GM10248 (cell line): ENCODE results near the gene SLC66A2.
"Not testable (repeated sequence)": the region's sequence is repeated elsewhere in the genome, so short reads cannot be mapped to it uniquely, and the experiment has no call there.

ENCODE experiments used
- CTCF ChIA-PET: fragments of 300-600 bp; sonication (Branson Sonifier 250); formaldehyde crosslinking; extraction: SDS; loops from one replicate; lab custom pipeline; 2021; ENCODE audit warnings: antibody characterized with exemption; lab: Yijun Ruan, JAX
- POLR2A ChIA-PET: fragments of 350-650 bp; sonication (Branson Sonifier 250); formaldehyde crosslinking; extraction: SDS; loops from one replicate; lab custom pipeline; 2020; ENCODE audit warnings: antibody characterized with exemption; lab: Yijun Ruan, JAX
- DNase-seq: peaks from one replicate; pipeline ENCODE4 v3.0.0; 2012; ENCODE audit errors: extremely low spot score
- TF ChIP-seq, protein P1 (sequence below): IDR thresholded peaks from 2 replicates; pipeline ENCODE4 v1.5.1; 2012; ENCODE audit warnings: mild to moderate bottlenecking, low read depth; ENCODE audit errors: extremely low read depth, missing control alignments, control extremely low read depth

Gene SLC66A2

DNA sequence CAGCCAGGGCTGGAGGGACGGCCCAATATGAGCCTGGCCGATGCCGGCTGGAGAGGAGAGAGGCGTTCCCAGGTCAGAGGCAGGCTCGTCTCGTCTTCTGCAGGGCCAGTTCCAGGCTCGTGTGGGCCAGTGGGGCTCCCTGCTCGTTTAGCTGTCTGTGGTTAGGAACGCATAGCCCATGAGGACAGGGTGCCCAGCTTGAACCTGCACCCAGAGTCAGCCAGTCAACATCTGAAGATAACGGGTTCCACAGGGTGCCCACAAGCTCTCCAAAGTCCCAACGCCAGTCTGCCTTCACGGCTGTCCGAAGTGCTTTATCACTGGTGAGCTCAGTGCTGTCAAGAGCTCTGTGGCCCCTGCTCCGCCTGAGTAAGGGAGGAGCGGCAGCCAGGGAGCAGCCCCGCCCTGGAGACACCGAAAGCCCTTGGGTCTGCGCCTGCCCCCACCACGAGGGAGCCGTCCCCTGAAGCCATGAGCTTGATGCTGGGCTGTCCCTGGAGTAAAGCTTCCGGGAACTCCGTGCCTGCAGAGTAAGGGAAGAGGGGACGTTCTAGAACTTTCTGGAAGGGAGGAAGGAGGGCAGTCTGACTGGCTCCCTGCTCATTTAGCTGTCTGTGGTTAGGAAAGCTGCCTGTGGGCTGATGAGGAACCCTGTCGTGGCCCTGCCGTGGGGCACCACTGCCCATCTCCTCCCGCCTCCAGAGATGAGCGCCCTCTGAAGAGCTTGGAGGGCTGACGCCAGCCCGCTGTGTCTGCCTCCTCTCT, 10.3 kb upstream of the SLC66A2 start:
- no peak for DNase-seq
- POLR2A ChIA-PET: interaction anchor here (0.7 kb wide), 1 partner anchor 17 kb away, joined by 3 read pairs; no protein-coding TSS in a partner anchor
- CTCF ChIA-PET: interaction anchor here (1.0 to 4.3 kb wide), 3 partner anchors 10 to 25 kb away, joined by 3 to 25 read pairs (median 11); partner anchors contain the start of genes SLC66A2 and TXNL4A
- TF ChIP-seq, protein P1, sequence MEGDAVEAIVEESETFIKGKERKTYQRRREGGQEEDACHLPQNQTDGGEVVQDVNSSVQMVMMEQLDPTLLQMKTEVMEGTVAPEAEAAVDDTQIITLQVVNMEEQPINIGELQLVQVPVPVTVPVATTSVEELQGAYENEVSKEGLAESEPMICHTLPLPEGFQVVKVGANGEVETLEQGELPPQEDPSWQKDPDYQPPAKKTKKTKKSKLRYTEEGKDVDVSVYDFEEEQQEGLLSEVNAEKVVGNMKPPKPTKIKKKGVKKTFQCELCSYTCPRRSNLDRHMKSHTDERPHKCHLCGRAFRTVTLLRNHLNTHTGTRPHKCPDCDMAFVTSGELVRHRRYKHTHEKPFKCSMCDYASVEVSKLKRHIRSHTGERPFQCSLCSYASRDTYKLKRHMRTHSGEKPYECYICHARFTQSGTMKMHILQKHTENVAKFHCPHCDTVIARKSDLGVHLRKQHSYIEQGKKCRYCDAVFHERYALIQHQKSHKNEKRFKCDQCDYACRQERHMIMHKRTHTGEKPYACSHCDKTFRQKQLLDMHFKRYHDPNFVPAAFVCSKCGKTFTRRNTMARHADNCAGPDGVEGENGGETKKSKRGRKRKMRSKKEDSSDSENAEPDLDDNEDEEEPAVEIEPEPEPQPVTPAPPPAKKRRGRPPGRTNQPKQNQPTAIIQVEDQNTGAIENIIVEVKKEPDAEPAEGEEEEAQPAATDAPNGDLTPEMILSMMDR: no peak

DNA sequence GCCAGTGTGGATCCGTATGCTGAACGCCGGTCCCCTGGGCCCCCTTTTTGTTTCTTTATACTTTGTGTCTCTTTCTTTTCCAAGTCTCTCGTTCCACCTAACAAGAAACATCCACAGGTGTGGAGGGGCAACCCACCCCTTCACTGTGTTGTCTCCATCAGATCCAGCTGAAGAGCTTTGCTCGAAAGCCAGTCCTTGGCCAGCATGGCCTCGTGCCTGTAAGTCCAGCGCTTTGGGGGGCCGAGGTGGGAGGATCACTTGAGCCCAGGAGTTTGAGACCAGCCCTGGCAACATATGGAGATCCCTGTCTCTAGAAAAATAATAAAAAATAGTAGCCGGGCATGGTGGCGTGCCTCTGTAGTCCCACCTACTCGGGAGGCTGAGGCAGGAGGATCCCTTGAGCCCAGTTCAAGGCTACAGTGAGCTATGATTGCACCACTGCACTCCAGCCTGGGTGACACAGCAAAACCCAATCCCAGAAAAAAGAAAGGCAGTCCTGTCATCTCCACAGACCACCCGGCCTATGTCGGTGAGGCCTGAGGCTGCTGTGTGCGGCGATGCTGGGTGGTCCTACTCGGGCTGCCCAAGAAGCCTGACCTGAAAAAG, 9.6 kb upstream of the SLC66A2 start:
- CTCF ChIA-PET: interaction anchor here (4.3 kb wide), 1 partner anchor 26 kb away, joined by 25 read pairs; the partner anchor contains the start of gene TXNL4A

DNA sequence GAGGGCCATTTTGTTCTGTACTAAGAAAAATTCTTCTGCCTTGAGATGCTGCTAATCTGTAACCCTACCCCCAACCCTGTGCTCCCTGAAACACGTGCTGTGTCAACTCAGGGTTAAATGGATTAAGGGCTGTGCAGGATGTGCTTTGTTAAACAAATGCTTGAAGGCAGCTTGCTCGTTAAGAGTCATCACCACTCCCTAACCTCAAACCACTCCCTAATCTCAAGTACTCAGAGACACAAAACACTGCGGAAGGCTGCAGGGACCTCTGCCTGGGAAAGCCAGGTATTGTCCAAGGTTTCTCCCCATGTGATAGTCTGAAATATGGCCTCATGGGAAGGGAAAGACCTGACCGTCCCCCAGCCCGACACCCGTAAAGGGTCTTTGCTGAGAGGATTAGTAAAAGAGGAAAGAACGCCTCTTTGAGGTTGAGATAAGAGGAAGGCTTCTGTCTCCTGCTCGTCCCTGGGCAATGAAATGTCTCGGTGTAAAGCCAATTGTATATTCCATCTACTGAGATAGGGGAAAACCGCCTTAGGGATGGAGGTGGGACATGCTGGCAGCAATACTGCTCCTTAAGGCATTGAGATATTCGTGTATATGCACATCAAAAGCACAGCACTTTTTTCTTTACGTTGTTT, 8.8 kb upstream of the SLC66A2 start:
- CTCF ChIA-PET: interaction anchor here (0.7 kb wide), 1 partner anchor 10 kb away, joined by 4 read pairs; no protein-coding TSS in a partner anchor
- DNase-seq, POLR2A ChIA-PET: not testable (repeated sequence)

More for the DNA sequence above, 9.6 kb upstream of the SLC66A2 start:
- POLR2A ChIA-PET: no interaction called here
- no peak for DNase-seq
- TF ChIP-seq, protein P1: no peak

DNA sequence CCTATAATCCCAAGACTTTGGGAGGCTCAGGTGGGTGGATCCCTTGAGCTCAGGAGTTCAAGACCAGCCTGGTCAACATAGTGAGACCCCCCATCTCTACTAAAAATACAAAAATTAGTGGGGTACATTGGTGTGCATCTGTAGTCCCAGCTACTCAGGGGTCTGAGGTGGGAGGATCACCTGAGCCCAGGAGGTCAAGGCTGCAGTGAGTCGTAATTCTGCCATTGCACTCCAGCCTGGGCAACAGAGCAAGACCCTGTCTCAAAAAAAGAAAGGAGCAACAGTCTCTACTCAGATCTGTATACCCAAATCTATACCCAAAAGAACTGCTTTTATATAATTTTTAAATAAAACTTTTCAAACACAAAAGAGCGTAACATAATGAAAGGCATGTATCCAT, 7.5 kb upstream of the SLC66A2 start:
- CTCF ChIA-PET: interaction anchor here (1.3 to 2.0 kb wide), 2 partner anchors 12 to 15 kb away, joined by 5 to 8 read pairs; no protein-coding TSS in a partner anchor

DNA sequence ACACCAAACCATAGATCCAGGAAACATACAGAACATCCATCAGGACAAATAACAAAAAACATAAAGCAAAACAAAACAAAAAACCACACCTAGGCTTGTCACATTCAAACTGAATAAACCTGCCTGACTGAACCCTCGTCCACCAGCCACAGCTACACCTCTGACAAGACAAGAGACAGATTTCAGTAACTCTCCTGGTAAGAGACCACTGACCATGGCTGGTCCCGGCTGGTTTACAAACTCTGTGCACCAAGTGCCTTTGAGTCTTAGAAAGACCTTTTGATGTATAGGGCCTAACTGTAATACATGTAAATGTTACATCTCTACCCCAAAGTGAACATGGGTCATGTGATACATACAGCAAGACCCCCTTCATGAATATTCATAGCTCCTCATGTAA, 4.8 kb upstream of the SLC66A2 start:
- TF ChIP-seq, protein P1: no peak
- DNase-seq: no peak
- POLR2A ChIA-PET: no interaction called here
- CTCF ChIA-PET: interaction anchor here (1.0 to 1.3 kb wide), 2 partner anchors 11 to 25 kb away, joined by 3 to 6 read pairs; no protein-coding TSS in a partner anchor

More for the DNA sequence above, 7.5 kb upstream of the SLC66A2 start:
- DNase-seq: no peak
- POLR2A ChIA-PET: no interaction called here
- TF ChIP-seq, protein P1: no peak

DNA sequence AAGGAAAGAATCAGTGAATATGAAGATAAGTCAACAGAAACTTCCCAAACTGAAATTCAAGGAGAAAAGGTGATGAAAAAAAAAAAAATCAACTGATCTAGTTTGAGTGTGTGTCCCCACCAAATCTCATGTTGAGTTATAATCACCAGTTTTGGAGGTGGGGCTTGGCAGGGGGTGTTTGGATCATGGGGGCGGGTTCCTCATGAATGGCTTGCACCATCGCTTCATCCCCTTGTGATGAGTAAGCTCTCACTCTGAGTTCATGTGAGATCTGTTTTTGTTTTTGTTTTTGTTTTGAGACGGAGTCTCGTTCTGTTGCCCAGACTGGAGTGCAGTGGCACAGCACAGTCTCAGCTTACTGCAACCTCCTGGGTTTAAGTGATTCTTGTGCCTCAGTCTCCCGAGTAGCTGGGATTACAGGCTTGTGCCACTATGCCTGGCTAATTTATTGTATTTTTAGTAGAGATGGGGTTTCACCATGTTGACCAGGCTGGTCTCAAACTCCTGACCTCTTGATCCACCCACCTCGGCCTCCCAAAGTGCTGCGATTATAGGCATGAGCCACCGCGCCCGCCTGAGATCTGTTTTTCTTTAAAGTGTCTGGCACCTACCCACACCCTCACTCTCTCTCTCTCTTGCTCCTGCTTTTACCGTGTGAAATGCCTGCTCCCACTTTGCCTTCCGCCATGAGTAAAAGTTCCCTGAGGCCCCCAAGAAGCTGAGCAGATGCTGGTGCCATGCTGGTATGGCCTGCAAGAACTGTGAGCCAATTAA, 4.0 kb upstream of the SLC66A2 start:
- TF ChIP-seq, protein P1: no peak
- ChIA-PET CTCF (interaction anchor here (1.3 to 2.3 kb wide), 3 partner anchors 8 to 259 kb away, joined by 3 to 7 read pairs (median 6); no protein-coding TSS in a partner anchor), POLR2A (no interaction called here)
- DNase-seq: no peak
